ENCODE data around the gene COL4A1. TPM values are rescaled to one million over a fixed set of nuclear protein-coding genes. Genes with fewer than 3 reads are reported as not detected.
A peak's percentile ranks its signal among the peaks of the same experiment; 100 is the strongest.

COL4A1 gene
- polyA plus RNA-seq, 1 donor (not counting 4 experiments of a cell fraction or from before 2014, with no cell fraction given), result 22.3 TPM

- Histone ChIP-seq H3K9ac (ENCODE audit: control insufficient read depth, extremely low read depth, insufficient read depth, low read length) (peak overlapping the region; percentile 2), H3K4me1 (ENCODE audit: control insufficient read depth, extremely low read depth, insufficient read depth, low read length) (peaks cover 17% of the 10 kb centered on the region), H2AFZ (ENCODE audit: control insufficient read depth, low read length) (no peak overlapping the region), H3K4me2 (ENCODE audit: control insufficient read depth, extremely low read depth, insufficient read depth, low read depth, low read length) (no peak overlapping the region), H3K9me3 (ENCODE audit: control insufficient read depth, low read depth, low read length) (no peaks in the 10 kb centered on the region), H4K20me1 (ENCODE audit: control insufficient read depth, extremely low read depth, insufficient read depth, low read length) (no peaks in the 10 kb centered on the region), H3K4me3 (ENCODE audit: control insufficient read depth in 2 of 3, extremely low read depth in 1 of 3, insufficient read depth in 2 of 3, low read depth in 1 of 3, low read length in 3 of 3) (no peak overlapping the region), H3K36me3 (ENCODE audit: control insufficient read depth in 2 of 2, extremely low read depth in 1 of 2, insufficient read depth in 2 of 2, low read length in 2 of 2) (no peaks in the 10 kb centered on the region), H3K9me1 (ENCODE audit: control insufficient read depth, extremely low read depth, insufficient read depth, low read length) (no peaks in the 10 kb centered on the region), H3K27me3 (ENCODE audit: control insufficient read depth, extremely low read depth, insufficient read depth, low read length) (no peaks in the 10 kb centered on the region), H3K27ac (ENCODE audit: control insufficient read depth, insufficient read depth, low read length) (no peak overlapping the region), H3K79me2 (ENCODE audit: control insufficient read depth, insufficient read depth, low read length) (no peaks in the 10 kb centered on the region)
- dilution Hi-C loops (cut with MboI; ENCODE audit: extremely low pct_ligation_motif_present, low sequenced_read_pairs), result loop anchor here (10.0 kb wide), 1 partner anchor 314 kb away; no protein-coding TSS in a partner anchor
- FAIRE-seq, result peak; percentile 49
- no peak for TF ChIP-seq EZH2 (IDR thresholded peaks at IDR 0.05; ENCODE audit: low read length)
- TF ChIP-seq CTCF (optimal IDR thresholded peaks at IDR 0.05 in 1 of 3, IDR thresholded peaks at IDR 0.05 in 1 of 3, conservative IDR thresholded peaks at IDR 0.05 in 1 of 3; ENCODE audit: extremely low read depth in 1 of 3, insufficient read depth in 2 of 3, low read length in 3 of 3), result no peak
- no peak for DNase-seq (ENCODE audit: low read depth, low spot score)
These were observed 197.7 kb downstream of the COL4A1 start for GRCh38 chr13:110109140-110109783.

- H3K4me1 ChIP-seq (ENCODE audit: control insufficient read depth, extremely low read depth, insufficient read depth, low read length), result peaks cover 21% of the 10 kb centered on the region
- no peak overlapping the region for H3K4me3 ChIP-seq (ENCODE audit: control insufficient read depth in 2 of 3, extremely low read depth in 1 of 3, insufficient read depth in 2 of 3, low read depth in 1 of 3, low read length in 3 of 3)
- no peak overlapping the region for H2AFZ ChIP-seq (ENCODE audit: control insufficient read depth, low read length)
- dilution Hi-C loops (cut with MboI; ENCODE audit: extremely low pct_ligation_motif_present, low sequenced_read_pairs), result loop anchor here (10.0 kb wide), 1 partner anchor 314 kb away; no protein-coding TSS in a partner anchor
- DNase-seq (ENCODE audit: low read depth, low spot score), result no peak
- H3K27me3 ChIP-seq (ENCODE audit: control insufficient read depth, extremely low read depth, insufficient read depth, low read length), result no peaks in the 10 kb centered on the region
- H3K36me3 ChIP-seq (ENCODE audit: control insufficient read depth in 2 of 2, extremely low read depth in 1 of 2, insufficient read depth in 2 of 2, low read length in 2 of 2), result no peaks in the 10 kb centered on the region
- H3K4me2 ChIP-seq (ENCODE audit: control insufficient read depth, extremely low read depth, insufficient read depth, low read depth, low read length), result no peak overlapping the region
- TF ChIP-seq EZH2 (IDR thresholded peaks at IDR 0.05; ENCODE audit: low read length) (no peak), CTCF (optimal IDR thresholded peaks at IDR 0.05 in 1 of 3, IDR thresholded peaks at IDR 0.05 in 1 of 3, conservative IDR thresholded peaks at IDR 0.05 in 1 of 3; ENCODE audit: extremely low read depth in 1 of 3, insufficient read depth in 2 of 3, low read length in 3 of 3) (peak; percentile 85 to 99 (median 88))
- H3K27ac ChIP-seq (ENCODE audit: control insufficient read depth, insufficient read depth, low read length), result no peak overlapping the region
- peak; percentile 97 for FAIRE-seq
- H4K20me1 ChIP-seq (ENCODE audit: control insufficient read depth, extremely low read depth, insufficient read depth, low read length), result no peaks in the 10 kb centered on the region
- no peaks in the 10 kb centered on the region for H3K9me3 ChIP-seq (ENCODE audit: control insufficient read depth, low read depth, low read length)
- H3K79me2 ChIP-seq (ENCODE audit: control insufficient read depth, insufficient read depth, low read length), result no peaks in the 10 kb centered on the region
- no peaks in the 10 kb centered on the region for H3K9me1 ChIP-seq (ENCODE audit: control insufficient read depth, extremely low read depth, insufficient read depth, low read length)
- H3K9ac ChIP-seq (ENCODE audit: control insufficient read depth, extremely low read depth, insufficient read depth, low read length), result no peak overlapping the region
These were observed 198.4 kb downstream of the COL4A1 start for GRCh38 chr13:110108348-110109139.

Measured in keratinocyte (primary cell).